ENCODE data around the gene EPHA10.

- TF ChIP-seq CTCF (IDR thresholded peaks at IDR 0.05) (no peak), POLR2A (IDR thresholded peaks at IDR 0.05) (no peak)
These were observed 36.5 kb downstream of the EPHA10 start for GRCh38 chr1:37728416-37728815.
